ENCODE data around the gene CIB4.

CIB4 gene

DNA sequence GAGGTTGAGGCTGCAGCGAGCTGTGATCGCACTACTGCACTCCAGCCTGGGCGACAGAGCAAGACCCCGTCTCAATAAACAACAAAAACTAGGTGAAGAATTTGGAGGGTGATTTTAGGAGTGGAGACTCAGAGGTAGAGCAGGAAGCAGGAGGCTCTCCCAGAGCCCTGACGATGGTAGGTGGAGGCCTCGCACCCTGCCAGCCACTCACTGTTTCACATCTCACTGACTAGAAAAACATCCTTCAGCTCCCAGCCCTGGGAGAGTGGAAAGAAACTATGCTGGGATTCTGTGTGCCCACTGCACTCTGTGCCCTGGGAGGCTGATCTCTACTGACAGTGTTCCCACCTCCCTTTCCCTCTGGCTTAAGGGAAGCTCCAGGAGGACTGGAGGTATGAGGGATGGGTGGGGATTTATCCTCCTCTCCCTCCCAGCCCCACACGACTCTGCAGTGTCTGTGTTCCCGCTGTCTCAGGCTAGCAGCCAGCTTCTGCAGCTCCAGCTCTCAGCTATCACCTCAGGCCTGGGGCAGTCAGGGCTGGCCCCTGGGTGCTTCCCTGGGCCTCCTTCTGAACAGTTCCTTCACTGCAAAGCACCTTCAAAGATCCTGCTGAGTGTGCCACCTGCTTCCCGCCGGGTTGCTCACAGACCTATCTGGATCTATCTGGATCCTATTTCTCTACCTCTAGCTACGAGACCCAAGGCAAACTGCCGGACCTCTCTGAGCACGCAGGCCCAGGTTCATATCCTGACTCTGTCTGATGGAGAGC, 9.6 kb downstream of the CIB4 start:
- no peak overlapping the region for H3K27ac ChIP-seq (ENCODE audit: low read depth, low read length)
- no peaks in the 10 kb centered on the region for H3K9me3 ChIP-seq (ENCODE audit: control insufficient read depth, insufficient read depth, low read length)
- no peaks in the 10 kb centered on the region for H3K36me3 ChIP-seq (ENCODE audit: control insufficient read depth, insufficient read depth, low read length)
- no peaks in the 10 kb centered on the region for H3K27me3 ChIP-seq (ENCODE audit: control insufficient read depth, insufficient read depth, low read length)
- no peak overlapping the region for H3K4me3 ChIP-seq (ENCODE audit: low read depth, low read length)
- H3K9ac ChIP-seq (ENCODE audit: low read depth, low read length) = no peak overlapping the region
- no peaks in the 10 kb centered on the region; the same call in 1 of the 2 replicates for H3K4me1 ChIP-seq (ENCODE audit: control insufficient read depth, insufficient read depth, low read length)

- H3K9me3 ChIP-seq (ENCODE audit: control insufficient read depth, insufficient read depth, low read length) = no peaks in the 10 kb centered on the region
- no peaks in the 10 kb centered on the region for H3K36me3 ChIP-seq (ENCODE audit: control insufficient read depth, insufficient read depth, low read length)
- H3K4me1 ChIP-seq (ENCODE audit: control insufficient read depth, insufficient read depth, low read length) = no peaks in the 10 kb centered on the region
- H3K4me3 ChIP-seq (ENCODE audit: low read depth, low read length) = no peak overlapping the region
- no peaks in the 10 kb centered on the region for H3K27me3 ChIP-seq (ENCODE audit: control insufficient read depth, insufficient read depth, low read length)
- no peak overlapping the region for H3K9ac ChIP-seq (ENCODE audit: low read depth, low read length)
- H3K27ac ChIP-seq (ENCODE audit: low read depth, low read length) = no peak overlapping the region
These were observed 10.4 kb downstream of the CIB4 start for GRCh38 chr2:26630669-26631360.

- H3K9me3 ChIP-seq (ENCODE audit: control insufficient read depth, insufficient read depth, low read length) = no peaks in the 10 kb centered on the region
- H3K9ac ChIP-seq (ENCODE audit: low read depth, low read length) = no peak overlapping the region
- H3K4me3 ChIP-seq (ENCODE audit: low read depth, low read length) = no peak overlapping the region
- H3K27me3 ChIP-seq (ENCODE audit: control insufficient read depth, insufficient read depth, low read length) = no peaks in the 10 kb centered on the region
- H3K4me1 ChIP-seq (ENCODE audit: control insufficient read depth, insufficient read depth, low read length) = no peaks in the 10 kb centered on the region
- H3K27ac ChIP-seq (ENCODE audit: low read depth, low read length) = no peak overlapping the region
- no peaks in the 10 kb centered on the region for H3K36me3 ChIP-seq (ENCODE audit: control insufficient read depth, insufficient read depth, low read length)
These were observed 10.9 kb downstream of the CIB4 start for GRCh38 chr2:26630235-26630634.

GRCh38 chr2:26629751-26630150, 11.4 kb downstream of the CIB4 start:
- no peaks in the 10 kb centered on the region for H3K4me1 ChIP-seq (ENCODE audit: control insufficient read depth, insufficient read depth, low read length)

DNA sequence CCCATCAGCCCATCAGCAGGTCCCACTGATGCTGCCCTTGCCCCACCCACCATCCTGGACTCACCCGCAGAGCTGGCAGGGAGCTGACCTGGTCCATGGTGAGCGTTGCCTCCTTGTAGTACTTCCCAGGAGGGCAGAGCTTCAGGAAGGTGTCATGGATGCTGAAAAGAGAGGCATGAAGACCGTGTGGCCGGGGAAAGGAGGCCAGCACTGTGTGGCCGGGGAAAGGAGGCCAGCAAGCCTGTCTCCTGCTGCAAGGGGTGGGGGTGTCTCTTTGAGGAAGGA, 11.9 kb downstream of the CIB4 start:
- no peaks in the 10 kb centered on the region for H3K27me3 ChIP-seq (ENCODE audit: control insufficient read depth, insufficient read depth, low read length)
- H3K9me3 ChIP-seq (ENCODE audit: control insufficient read depth, insufficient read depth, low read length) = no peaks in the 10 kb centered on the region
- no peak overlapping the region for H3K4me3 ChIP-seq (ENCODE audit: low read depth, low read length)
- H3K27ac ChIP-seq (ENCODE audit: low read depth, low read length) = no peak overlapping the region
- H3K36me3 ChIP-seq (ENCODE audit: control insufficient read depth, insufficient read depth, low read length) = no peaks in the 10 kb centered on the region
- no peak overlapping the region for H3K9ac ChIP-seq (ENCODE audit: low read depth, low read length)
- H3K4me1 ChIP-seq (ENCODE audit: control insufficient read depth, insufficient read depth, low read length) = no peaks in the 10 kb centered on the region

More at GRCh38 chr2:26629751-26630150, 11.4 kb downstream of the CIB4 start:
- H3K36me3 ChIP-seq (ENCODE audit: control insufficient read depth, insufficient read depth, low read length) = no peaks in the 10 kb centered on the region
- H3K9ac ChIP-seq (ENCODE audit: low read depth, low read length) = no peak overlapping the region
- H3K27ac ChIP-seq (ENCODE audit: low read depth, low read length) = no peak overlapping the region
- no peak overlapping the region for H3K4me3 ChIP-seq (ENCODE audit: low read depth, low read length)
- H3K9me3 ChIP-seq (ENCODE audit: control insufficient read depth, insufficient read depth, low read length) = no peaks in the 10 kb centered on the region
- no peaks in the 10 kb centered on the region for H3K27me3 ChIP-seq (ENCODE audit: control insufficient read depth, insufficient read depth, low read length)

DNA sequence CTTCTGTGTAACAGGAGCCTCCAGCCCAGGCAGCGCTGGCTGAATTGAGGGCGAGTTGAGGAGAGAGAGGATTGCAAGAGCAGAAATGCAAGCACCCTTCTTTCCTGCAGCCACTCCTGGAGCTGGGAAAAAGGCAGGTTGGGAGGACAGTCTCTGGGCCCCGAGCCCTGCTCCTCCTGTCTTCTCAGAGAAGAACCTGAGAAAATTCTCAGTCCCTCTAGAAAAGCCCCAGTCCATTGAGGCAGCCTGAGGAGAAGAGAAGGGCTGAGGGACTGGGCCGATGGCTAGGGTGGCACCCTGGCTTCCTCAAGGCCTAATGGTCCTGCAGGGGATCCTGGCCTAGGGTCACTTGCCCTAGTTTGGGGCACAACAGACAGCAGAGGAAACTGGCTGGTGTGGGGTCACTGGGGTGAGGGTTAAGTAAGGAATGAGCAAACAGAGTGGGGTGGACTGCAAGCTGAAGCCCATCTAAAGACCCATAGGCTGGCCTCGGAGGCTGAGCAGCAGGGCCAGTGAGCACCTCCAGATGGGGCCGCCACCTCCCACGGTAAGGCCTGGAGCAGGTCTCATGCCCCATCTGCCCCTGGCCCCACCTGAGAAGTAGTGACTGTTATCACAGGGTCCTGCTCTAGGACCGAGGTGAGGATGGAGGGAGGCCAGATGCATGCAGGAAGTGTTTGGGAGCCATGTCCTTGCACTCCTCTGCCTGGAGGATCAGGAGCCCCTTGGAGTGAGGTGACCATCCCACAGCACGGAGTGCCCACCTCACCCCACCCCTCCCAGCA, 12.4 kb downstream of the CIB4 start:
- Histone ChIP-seq H3K9me3 (ENCODE audit: control insufficient read depth, insufficient read depth, low read length) (no peaks in the 10 kb centered on the region), H3K4me3 (ENCODE audit: low read depth, low read length) (no peak overlapping the region), H3K36me3 (ENCODE audit: control insufficient read depth, insufficient read depth, low read length) (no peaks in the 10 kb centered on the region), H3K9ac (ENCODE audit: low read depth, low read length) (no peak overlapping the region), H3K27ac (ENCODE audit: low read depth, low read length) (no peak overlapping the region), H3K4me1 (ENCODE audit: control insufficient read depth, insufficient read depth, low read length) (no peaks in the 10 kb centered on the region), H3K27me3 (ENCODE audit: control insufficient read depth, insufficient read depth, low read length) (no peaks in the 10 kb centered on the region)

- Histone ChIP-seq H3K4me1 (ENCODE audit: control insufficient read depth, insufficient read depth, low read length) (no peaks in the 10 kb centered on the region), H3K27me3 (ENCODE audit: control insufficient read depth, insufficient read depth, low read length) (no peaks in the 10 kb centered on the region), H3K9me3 (ENCODE audit: control insufficient read depth, insufficient read depth, low read length) (no peaks in the 10 kb centered on the region), H3K27ac (ENCODE audit: low read depth, low read length) (no peak overlapping the region), H3K9ac (ENCODE audit: low read depth, low read length) (no peak overlapping the region), H3K4me3 (ENCODE audit: low read depth, low read length) (no peak overlapping the region), H3K36me3 (ENCODE audit: control insufficient read depth, insufficient read depth, low read length) (no peaks in the 10 kb centered on the region)
These were observed 13.6 kb downstream of the CIB4 start for GRCh38 chr2:26627350-26628105.

- Histone ChIP-seq H3K4me3 (ENCODE audit: low read depth, low read length) (no peak overlapping the region), H3K4me1 (ENCODE audit: control insufficient read depth, insufficient read depth, low read length) (no peaks in the 10 kb centered on the region), H3K27ac (ENCODE audit: low read depth, low read length) (no peak overlapping the region), H3K36me3 (ENCODE audit: control insufficient read depth, insufficient read depth, low read length) (no peaks in the 10 kb centered on the region), H3K27me3 (ENCODE audit: control insufficient read depth, insufficient read depth, low read length) (no peaks in the 10 kb centered on the region), H3K9ac (ENCODE audit: low read depth, low read length) (no peak overlapping the region), H3K9me3 (ENCODE audit: control insufficient read depth, insufficient read depth, low read length) (no peaks in the 10 kb centered on the region)
These were observed 14.6 kb downstream of the CIB4 start for GRCh38 chr2:26626606-26627005.

GRCh38 chr2:26623541-26624495, 17.3 kb downstream of the CIB4 start:
- H3K9ac ChIP-seq (ENCODE audit: low read depth, low read length) = no peak overlapping the region
- peaks cover 6% of the 10 kb centered on the region; the same call in 1 of the 2 replicates for H3K4me1 ChIP-seq (ENCODE audit: control insufficient read depth, insufficient read depth, low read length)
- H3K4me3 ChIP-seq (ENCODE audit: low read depth, low read length) = no peak overlapping the region
- H3K9me3 ChIP-seq (ENCODE audit: control insufficient read depth, insufficient read depth, low read length) = no peaks in the 10 kb centered on the region
- H3K27ac ChIP-seq (ENCODE audit: low read depth, low read length) = no peak overlapping the region
- no peaks in the 10 kb centered on the region for H3K36me3 ChIP-seq (ENCODE audit: control insufficient read depth, insufficient read depth, low read length)
- peaks cover 21% of the 10 kb centered on the region for H3K27me3 ChIP-seq (ENCODE audit: control insufficient read depth, insufficient read depth, low read length)
